ENCODE data around the gene AKAIN1.

AKAIN1 gene

DNA sequence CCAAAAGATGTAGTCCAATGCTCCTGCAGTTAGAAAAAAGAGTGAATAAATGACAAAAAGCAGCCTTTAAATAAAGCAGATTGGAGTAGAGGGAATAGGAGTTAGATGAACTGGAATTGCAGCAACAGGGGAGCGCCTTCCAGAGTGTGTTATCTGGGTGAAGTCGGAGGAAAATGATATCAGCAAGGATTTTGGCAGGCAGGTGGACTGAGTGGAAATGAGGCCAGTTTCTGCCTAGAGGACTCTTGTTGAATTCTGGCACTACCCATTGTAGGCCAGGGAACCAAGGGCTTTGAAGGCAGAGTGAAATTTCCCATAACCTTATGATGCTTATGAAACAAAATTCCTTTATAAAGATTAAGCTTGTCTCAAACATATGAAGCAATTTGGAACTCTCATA, 59.8 kb downstream of the AKAIN1 start:
- no peak for TF ChIP-seq CTCF (IDR thresholded peaks at IDR 0.05; ENCODE audit: low read depth, low read length)
- H3K4me3 ChIP-seq (ENCODE audit: low read depth, low read length) = no peak overlapping the region

- TF ChIP-seq CTCF (IDR thresholded peaks at IDR 0.05; ENCODE audit: low read depth, low read length) = no peak
- H3K4me3 ChIP-seq (ENCODE audit: low read depth, low read length) = no peak overlapping the region
Observed at GRCh38 chr18:5132987-5133386, 64.1 kb downstream of the AKAIN1 start.

- H3K4me3 ChIP-seq (ENCODE audit: low read depth, low read length) = no peak overlapping the region
- no peak for TF ChIP-seq CTCF (IDR thresholded peaks at IDR 0.05; ENCODE audit: low read depth, low read length)
Observed at GRCh38 chr18:5122272-5122671, 74.8 kb downstream of the AKAIN1 start.

DNA sequence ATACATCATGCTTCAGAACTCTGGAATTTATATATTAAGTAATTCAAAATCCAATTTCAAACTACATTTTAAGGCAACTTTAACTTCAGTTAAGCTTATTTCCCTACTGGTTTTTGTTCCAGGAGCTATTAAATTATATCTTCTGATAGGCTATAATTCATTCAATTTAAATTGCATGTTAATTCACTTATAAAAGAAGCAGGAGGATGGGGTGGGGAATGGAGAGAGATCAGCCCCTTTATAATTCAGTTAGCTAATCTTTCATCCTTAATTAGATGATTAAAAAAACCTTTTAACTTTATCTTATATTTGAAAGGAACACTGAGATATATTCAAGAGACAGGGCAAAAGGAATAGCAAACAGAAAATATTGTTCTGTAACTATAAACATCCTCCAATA, 86.8 kb downstream of the AKAIN1 start:
- no peak for TF ChIP-seq CTCF (IDR thresholded peaks at IDR 0.05; ENCODE audit: low read depth, low read length)
- no peak overlapping the region for H3K4me3 ChIP-seq (ENCODE audit: low read depth, low read length)

DNA sequence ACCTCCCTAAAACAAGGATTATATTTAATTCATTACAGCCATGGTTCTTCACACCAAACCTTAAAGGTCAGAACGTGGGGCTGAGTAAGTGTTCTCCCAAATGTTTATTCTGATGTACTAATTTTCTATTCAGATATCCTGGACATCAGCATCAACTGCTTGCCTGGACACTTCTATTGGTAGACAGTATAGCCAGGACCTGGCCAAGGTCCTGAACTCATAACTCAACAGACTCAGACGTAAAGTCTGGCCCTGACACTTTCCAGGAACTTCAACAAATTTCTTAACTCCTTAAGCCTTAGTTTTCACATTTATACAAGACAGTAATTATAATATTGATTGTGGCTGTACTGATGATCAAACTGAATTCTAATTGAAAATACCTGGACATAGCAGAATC, 89.1 kb downstream of the AKAIN1 start:
- H3K4me3 ChIP-seq (ENCODE audit: low read depth, low read length) = no peak overlapping the region
- TF ChIP-seq CTCF (IDR thresholded peaks at IDR 0.05; ENCODE audit: low read depth, low read length) = no peak

GRCh38 chr18:5106730-5107129, 90.3 kb downstream of the AKAIN1 start:
- TF ChIP-seq CTCF (IDR thresholded peaks at IDR 0.05; ENCODE audit: low read depth, low read length) = no peak
- no peak overlapping the region for H3K4me3 ChIP-seq (ENCODE audit: low read depth, low read length)

DNA sequence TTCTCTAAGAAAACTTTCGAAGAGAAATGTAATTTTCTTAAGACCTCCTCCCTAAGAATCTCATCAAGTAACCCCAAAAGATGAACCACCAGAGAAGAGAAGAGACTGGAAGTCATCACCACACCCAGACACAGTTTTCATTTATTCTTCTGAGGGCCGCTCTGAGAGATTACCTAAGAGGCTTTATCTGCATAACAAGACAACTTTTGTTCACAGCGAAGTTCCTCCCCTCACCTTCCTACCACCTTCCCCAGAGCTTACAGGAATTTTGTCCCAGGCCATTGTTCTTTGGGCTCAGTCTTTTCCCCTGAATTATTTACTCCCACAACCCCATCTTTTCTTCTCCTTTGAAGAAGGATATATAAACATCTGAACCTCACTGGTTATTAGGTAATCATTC, 92.8 kb downstream of the AKAIN1 start:
- TF ChIP-seq CTCF (IDR thresholded peaks at IDR 0.05; ENCODE audit: low read depth, low read length) = no peak
- no peak overlapping the region for H3K4me3 ChIP-seq (ENCODE audit: low read depth, low read length)
